Measurements from ENCODE around the gene TMEM229A.

TMEM229A gene

DNA sequence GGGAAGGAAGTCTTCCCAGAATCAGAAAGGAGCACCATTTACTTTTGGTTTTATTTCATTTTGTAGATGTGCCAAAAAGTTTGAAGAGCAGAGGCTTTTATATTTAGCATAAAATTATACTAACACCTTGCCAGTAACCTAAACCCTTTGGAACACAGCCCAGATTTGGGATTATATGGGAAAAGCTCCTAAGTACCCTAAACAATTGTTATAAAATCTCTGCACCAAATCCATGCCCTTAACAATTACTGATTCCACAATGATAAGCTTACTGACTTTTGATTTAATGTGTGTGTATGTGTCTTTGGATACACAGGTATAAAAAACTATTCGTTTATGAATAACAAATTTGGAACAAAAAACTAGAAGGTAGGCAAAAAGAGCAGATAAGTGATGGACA lies 39.0 kb upstream of the TMEM229A start:
- in situ Hi-C loops (cut with MboI; ENCODE audit: low sequenced_read_pairs, unreplicated experiment), result no loop called here
- TF ChIP-seq, protein P1, sequence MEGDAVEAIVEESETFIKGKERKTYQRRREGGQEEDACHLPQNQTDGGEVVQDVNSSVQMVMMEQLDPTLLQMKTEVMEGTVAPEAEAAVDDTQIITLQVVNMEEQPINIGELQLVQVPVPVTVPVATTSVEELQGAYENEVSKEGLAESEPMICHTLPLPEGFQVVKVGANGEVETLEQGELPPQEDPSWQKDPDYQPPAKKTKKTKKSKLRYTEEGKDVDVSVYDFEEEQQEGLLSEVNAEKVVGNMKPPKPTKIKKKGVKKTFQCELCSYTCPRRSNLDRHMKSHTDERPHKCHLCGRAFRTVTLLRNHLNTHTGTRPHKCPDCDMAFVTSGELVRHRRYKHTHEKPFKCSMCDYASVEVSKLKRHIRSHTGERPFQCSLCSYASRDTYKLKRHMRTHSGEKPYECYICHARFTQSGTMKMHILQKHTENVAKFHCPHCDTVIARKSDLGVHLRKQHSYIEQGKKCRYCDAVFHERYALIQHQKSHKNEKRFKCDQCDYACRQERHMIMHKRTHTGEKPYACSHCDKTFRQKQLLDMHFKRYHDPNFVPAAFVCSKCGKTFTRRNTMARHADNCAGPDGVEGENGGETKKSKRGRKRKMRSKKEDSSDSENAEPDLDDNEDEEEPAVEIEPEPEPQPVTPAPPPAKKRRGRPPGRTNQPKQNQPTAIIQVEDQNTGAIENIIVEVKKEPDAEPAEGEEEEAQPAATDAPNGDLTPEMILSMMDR (IDR thresholded peaks at IDR 0.05; ENCODE audit: borderline replicate concordance, control extremely low read depth, extremely low read depth, insufficient read depth, missing control alignments), result no peak
- no peak for DNase-seq (ENCODE audit: low spot score)

DNA sequence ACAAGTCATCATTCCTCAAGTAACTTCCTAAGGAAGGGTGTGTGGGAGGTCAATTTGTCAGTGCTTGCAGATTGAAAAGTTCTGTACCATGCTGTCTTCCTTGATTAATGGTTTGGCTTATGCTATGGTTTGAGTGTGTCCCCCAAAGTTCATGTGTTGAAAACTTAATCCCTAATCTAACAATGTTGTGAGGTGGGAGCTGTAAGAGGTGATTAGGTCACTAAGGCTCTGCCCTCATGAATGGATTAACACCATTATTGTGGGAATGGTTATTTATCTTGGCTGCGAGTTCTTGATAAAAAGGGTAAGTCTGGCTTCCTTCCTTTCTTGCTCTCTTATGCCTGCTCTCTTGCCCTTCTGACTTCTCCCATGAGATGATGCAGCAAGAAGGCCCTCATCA lies 29.3 kb upstream of the TMEM229A start:
- no peak for DNase-seq (ENCODE audit: low spot score)
- TF ChIP-seq, protein P1 (IDR thresholded peaks at IDR 0.05; ENCODE audit: borderline replicate concordance, control extremely low read depth, extremely low read depth, insufficient read depth, missing control alignments), result no peak
- in situ Hi-C loops (cut with MboI; ENCODE audit: low sequenced_read_pairs, unreplicated experiment), result no loop called here

DNA sequence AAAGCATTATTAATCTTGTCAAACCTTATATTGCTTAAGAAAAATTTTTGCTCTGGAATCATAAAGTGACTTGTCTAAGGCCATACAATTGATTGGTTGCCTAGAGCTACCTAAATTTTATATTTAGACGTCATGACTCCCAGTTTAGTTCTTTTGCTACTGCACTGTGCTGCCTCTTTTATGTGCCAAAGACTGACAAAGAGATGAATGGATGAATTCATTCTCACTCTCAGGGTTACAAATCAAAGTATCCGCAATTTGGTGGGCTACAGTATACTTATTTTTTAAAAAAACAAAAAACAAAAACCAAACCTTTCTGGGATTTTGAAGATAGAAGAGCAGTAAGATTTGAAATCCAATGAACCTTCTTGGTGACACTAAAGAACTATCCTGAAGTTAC lies 27.7 kb upstream of the TMEM229A start:
- DNase-seq (ENCODE audit: low spot score), result no peak
- in situ Hi-C loops (cut with MboI; ENCODE audit: low sequenced_read_pairs, unreplicated experiment), result no loop called here
- TF ChIP-seq, protein P1 (IDR thresholded peaks at IDR 0.05; ENCODE audit: borderline replicate concordance, control extremely low read depth, extremely low read depth, insufficient read depth, missing control alignments), result no peak

DNA sequence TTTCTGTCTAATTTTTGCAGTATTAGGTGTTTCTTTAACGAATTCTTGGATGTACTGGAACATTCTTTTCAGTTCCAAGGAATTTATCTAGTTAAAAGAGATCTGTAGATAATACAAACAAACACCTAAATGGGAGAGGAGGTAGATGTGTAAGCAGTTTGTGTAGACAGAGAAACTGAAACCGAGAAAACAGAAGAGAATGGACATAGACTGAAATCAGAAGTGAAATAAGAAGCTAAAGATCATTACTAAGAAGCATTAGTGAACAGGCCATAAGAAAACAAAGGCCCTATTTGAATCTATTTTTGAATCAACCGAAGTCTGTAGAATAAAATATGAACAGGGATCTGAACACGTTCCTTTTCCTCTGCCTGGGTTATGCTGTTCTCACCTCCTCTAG lies 26.5 kb upstream of the TMEM229A start:
- in situ Hi-C loops (cut with MboI; ENCODE audit: low sequenced_read_pairs, unreplicated experiment), result no loop called here
- DNase-seq (ENCODE audit: low spot score), result peak; percentile 36
- TF ChIP-seq, protein P1 (IDR thresholded peaks at IDR 0.05; ENCODE audit: borderline replicate concordance, control extremely low read depth, extremely low read depth, insufficient read depth, missing control alignments), result no peak

DNA sequence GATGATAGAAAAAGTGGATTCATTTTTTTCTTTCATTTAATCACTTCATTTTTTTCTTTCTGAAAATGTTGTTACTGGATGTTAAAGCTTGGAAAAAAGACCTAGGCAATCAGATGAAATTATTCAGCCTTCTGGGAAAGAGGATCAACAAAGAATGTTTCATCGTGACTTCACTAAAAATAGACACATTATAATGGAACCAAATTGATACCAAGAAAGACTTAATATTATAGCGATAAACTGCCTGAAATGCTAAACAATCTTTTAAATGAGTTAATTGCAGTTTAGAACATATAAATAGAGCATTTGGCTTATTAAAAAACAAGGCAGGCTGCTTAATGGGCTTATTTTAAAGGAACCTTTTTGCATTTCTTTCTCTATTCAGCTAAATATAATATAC lies 25.6 kb upstream of the TMEM229A start:
- in situ Hi-C loops (cut with MboI; ENCODE audit: low sequenced_read_pairs, unreplicated experiment), result no loop called here
- TF ChIP-seq, protein P1 (IDR thresholded peaks at IDR 0.05; ENCODE audit: borderline replicate concordance, control extremely low read depth, extremely low read depth, insufficient read depth, missing control alignments), result no peak

DNA sequence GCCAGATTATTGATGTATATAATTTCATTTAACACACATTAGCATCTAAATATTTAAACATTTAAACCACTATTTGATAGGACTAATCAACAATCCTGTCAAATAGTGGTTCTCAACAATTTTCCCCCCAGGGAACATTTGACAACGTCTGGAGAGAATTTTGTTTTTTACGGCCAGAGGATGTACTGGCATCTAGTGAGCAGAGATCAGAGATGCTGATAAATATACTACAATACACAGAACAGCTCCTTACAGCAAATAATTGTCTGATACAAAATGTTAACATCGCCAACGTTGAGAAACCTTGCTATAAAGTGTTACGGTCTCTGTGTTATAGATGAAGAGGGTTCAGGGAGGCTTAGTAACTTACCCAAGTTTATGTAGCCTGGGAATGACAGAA lies 25.0 kb upstream of the TMEM229A start:
- no peak for DNase-seq (ENCODE audit: low spot score)
- TF ChIP-seq, protein P1 (IDR thresholded peaks at IDR 0.05; ENCODE audit: borderline replicate concordance, control extremely low read depth, extremely low read depth, insufficient read depth, missing control alignments), result no peak
- in situ Hi-C loops (cut with MboI; ENCODE audit: low sequenced_read_pairs, unreplicated experiment), result no loop called here

More for the DNA sequence above, 25.6 kb upstream of the TMEM229A start:
- DNase-seq (ENCODE audit: low spot score), result no peak

DNA sequence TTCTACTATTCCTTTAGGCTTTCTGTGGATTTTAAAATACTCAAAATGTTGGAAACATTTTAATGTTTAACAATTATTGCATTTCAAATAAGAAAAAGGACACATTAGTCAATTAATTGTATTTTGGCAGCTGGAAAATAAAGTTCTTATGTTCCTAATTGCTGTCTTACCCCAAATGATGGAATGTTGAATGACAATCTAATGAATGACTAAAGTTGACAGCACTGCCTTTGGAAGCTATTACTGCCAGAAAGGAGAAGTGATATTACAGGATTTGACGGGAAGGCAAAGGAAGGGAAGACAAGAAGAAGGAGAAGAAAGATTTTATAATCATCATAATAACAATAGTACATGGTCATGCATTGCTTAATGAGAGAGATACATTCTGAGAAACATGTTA lies 23.4 kb upstream of the TMEM229A start:
- DNase-seq (ENCODE audit: low spot score), result no peak
- TF ChIP-seq, protein P1 (IDR thresholded peaks at IDR 0.05; ENCODE audit: borderline replicate concordance, control extremely low read depth, extremely low read depth, insufficient read depth, missing control alignments), result no peak
- in situ Hi-C loops (cut with MboI; ENCODE audit: low sequenced_read_pairs, unreplicated experiment), result no loop called here

All from GM13976 (cell line).